22Rv1 (cell line): ENCODE results near the gene THAP10.

Experiments
- ZFX ChIP-seq: fragments of 450-650 bp; IDR thresholded peaks from 2 replicates; pipeline ENCODE4 v1.6.1; 2017; ENCODE audit warnings: antibody characterized with exemption, borderline replicate concordance
- TF ChIP-seq, protein P1 (sequence below): fragments of 450-650 bp; IDR thresholded peaks from 2 replicates; pipeline ENCODE4 v1.5.1; 2017; ENCODE audit warnings: mild to moderate bottlenecking

DNA sequence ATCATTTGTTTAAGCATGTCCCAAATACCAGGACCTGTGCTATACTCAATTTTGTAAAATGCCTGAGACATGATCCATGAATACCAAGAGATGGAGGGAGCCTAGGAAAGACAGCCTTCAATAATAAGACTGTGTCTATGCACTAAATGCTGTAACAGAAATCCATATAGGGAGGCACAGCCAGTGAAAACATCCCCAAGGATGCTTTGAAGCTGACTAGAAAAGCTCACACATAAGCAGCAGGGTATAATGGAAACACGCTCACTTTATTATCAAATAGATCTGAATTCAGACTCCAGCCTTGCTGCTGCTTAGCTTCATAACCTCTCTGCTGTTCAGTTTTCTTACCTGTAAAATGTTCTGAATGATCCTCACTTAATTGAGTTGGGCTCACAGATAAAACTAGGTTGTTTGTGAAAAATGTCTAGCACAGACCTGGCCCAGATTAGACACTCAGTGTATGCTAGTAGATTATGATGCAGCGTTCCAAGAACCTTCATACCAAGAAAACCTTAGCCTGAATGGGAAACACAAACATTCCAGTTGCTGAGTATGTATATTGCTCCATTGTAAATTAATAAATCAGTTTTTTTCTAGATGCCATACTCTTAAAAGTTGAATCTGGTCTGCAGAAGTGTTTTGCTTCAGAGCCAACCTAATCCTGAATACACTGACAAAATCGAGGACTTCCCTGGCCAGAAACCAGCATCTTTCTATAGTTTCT, 34.5 kb downstream of the THAP10 start:
- TF ChIP-seq, protein P1, sequence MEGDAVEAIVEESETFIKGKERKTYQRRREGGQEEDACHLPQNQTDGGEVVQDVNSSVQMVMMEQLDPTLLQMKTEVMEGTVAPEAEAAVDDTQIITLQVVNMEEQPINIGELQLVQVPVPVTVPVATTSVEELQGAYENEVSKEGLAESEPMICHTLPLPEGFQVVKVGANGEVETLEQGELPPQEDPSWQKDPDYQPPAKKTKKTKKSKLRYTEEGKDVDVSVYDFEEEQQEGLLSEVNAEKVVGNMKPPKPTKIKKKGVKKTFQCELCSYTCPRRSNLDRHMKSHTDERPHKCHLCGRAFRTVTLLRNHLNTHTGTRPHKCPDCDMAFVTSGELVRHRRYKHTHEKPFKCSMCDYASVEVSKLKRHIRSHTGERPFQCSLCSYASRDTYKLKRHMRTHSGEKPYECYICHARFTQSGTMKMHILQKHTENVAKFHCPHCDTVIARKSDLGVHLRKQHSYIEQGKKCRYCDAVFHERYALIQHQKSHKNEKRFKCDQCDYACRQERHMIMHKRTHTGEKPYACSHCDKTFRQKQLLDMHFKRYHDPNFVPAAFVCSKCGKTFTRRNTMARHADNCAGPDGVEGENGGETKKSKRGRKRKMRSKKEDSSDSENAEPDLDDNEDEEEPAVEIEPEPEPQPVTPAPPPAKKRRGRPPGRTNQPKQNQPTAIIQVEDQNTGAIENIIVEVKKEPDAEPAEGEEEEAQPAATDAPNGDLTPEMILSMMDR: no peak
- TF ChIP-seq ZFX: no peak
